Sigmoid colon (tissue), 4 donors: ENCODE measurements around the gene EGR1.

Source experiments
- EP300 ChIP-seq, 4 donors: sonication (generic); formaldehyde crosslinking; IDR thresholded peaks; one replicate each; pipeline ENCODE4 v1.6.1; 2017; ENCODE audit warnings: antibody characterized with exemption in 4 of 4
- POLR2A ChIP-seq, 2 donors: fragments of 450-650 bp; IDR thresholded peaks; one replicate each; pipeline ENCODE4 v1.6.1; 2016; ENCODE audit warnings: antibody characterized with exemption in 2 of 2, mild to moderate bottlenecking in 2 of 2, moderate library complexity in 2 of 2
- POLR2AphosphoS5 ChIP-seq, 4 donors: sonication (generic); formaldehyde crosslinking; IDR thresholded peaks; one replicate each; pipeline ENCODE4 v1.6.1; 2017; ENCODE audit warnings: antibody characterized with exemption in 4 of 4
- TF ChIP-seq, protein P1 (sequence below), 4 experiments: fragments of 450-650 bp in 3 of 4; fragments of 200-600 bp in 1 of 4; IDR thresholded peaks; one replicate each; pipeline ENCODE4 v1.5.1; 2016 to 2019; ENCODE audit warnings: antibody characterized with exemption in 4 of 4, mild to moderate bottlenecking in 3 of 4, moderate library complexity in 2 of 4

DNA sequence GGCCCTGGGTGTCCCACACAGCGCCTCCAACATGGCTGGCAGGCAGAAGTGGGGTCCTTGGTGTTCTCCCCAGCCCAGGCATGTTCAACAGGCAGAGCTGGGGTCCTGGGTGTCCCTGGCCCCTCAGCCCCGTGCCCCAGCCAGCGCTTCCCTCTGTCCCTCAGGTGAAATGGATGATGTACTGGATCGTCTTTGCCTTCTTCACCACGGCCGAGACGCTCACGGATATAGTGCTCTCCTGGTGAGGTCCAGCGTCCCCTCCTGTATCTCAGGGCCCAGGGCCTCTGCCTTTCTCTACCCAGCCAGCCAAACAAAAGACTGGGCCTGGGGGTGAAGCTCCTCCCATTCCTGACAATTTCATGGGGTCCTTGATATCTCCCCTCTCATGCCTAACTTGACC is 24.1 kb upstream of the EGR1 start:
- TF ChIP-seq, protein P1, sequence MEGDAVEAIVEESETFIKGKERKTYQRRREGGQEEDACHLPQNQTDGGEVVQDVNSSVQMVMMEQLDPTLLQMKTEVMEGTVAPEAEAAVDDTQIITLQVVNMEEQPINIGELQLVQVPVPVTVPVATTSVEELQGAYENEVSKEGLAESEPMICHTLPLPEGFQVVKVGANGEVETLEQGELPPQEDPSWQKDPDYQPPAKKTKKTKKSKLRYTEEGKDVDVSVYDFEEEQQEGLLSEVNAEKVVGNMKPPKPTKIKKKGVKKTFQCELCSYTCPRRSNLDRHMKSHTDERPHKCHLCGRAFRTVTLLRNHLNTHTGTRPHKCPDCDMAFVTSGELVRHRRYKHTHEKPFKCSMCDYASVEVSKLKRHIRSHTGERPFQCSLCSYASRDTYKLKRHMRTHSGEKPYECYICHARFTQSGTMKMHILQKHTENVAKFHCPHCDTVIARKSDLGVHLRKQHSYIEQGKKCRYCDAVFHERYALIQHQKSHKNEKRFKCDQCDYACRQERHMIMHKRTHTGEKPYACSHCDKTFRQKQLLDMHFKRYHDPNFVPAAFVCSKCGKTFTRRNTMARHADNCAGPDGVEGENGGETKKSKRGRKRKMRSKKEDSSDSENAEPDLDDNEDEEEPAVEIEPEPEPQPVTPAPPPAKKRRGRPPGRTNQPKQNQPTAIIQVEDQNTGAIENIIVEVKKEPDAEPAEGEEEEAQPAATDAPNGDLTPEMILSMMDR (IDR thresholded peaks at IDR 0.05): no peak
- TF ChIP-seq POLR2A (IDR thresholded peaks at IDR 0.05): no peak
- no peak for TF ChIP-seq POLR2AphosphoS5 (IDR thresholded peaks at IDR 0.05)
- no peak for TF ChIP-seq EP300 (IDR thresholded peaks at IDR 0.05)
